ENCODE measurements around the gene TACSTD2. TPM values are rescaled to one million over a fixed set of nuclear protein-coding genes. Genes with fewer than 3 reads are reported as not detected.

TACSTD2 gene
- total RNA-seq, 1 experiment from 2014 or later: not detected

DNA sequence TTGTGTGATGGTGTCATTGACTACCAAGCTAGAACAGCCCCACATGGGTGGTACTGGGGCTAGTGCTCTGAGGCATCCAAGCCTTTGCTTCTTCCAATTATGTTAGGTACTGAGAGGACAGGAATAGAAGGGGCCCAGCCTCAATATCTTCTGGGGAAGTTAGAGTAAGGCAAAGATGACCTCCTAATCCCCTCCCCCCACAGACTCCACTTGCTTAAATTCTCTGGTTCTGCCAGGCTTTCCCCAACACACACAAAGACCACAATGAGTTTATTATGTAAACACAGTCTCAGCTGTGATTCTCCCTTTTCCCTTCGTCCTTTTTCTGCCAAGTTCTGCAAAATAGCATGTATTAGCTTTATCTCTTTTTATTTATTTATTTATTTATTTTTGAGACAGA, 3.1 kb upstream of the TACSTD2 start:
- intact Hi-C loops (cut with micrococcal nuclease; ENCODE audit: unreplicated experiment): no loop called here
- ChIA-PET POLR2A (ENCODE audit: low non-redundant PET) (no interaction called here), CTCF (no interaction called here)
- Histone ChIP-seq H3K4me3 (ENCODE audit: low read depth, low read length, poor library complexity, severe bottlenecking) (no peak overlapping the region), H3K36me3 (ENCODE audit: insufficient read depth, low read length, poor library complexity, severe bottlenecking) (no peaks in the 10 kb centered on the region), H3K9me3 (ENCODE audit: low read depth, low read length, poor library complexity, severe bottlenecking) (no peaks in the 10 kb centered on the region), H3K27ac (ENCODE audit: low read depth, low read length, poor library complexity, severe bottlenecking) (no peak overlapping the region), H3K4me1 (ENCODE audit: insufficient read depth, low read length, poor library complexity, severe bottlenecking) (peaks cover 3% of the 10 kb centered on the region), H3K27me3 (replicated peaks; ENCODE audit: insufficient read depth, low read depth, low read length, poor library complexity) (peaks cover 32% of the 10 kb centered on the region)
- DNase-seq (ENCODE audit: low spot score): no peak
- BruUV-seq (replicated peaks): no TSS peak
- TF ChIP-seq EZH2 (IDR thresholded peaks at IDR 0.05; ENCODE audit: borderline replicate concordance, low read depth, low read length, poor library complexity, severe bottlenecking): no peak
- TF ChIP-seq CTCF (conservative IDR thresholded peaks at IDR 0.05; ENCODE audit: low read depth, low read length): no peak

DNA sequence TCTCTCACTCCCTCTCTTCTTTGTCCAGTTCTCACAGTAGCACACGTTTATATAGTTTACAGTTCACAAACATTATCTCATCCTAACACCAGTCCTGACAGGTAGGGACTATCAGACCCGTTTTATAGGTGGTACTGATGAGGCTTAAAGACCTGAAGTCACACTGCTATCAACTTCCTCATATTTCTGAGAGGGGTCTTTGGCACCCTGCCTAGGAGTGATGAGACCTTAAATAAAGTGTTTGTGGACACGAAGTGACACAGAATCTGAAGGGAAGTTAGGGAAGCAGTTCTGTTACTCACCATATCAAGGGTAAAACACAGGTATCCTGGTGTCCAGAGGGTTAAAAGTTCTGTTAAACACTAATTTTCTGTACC, 590 bp upstream of the TACSTD2 start:
- no peak overlapping the region for H3K27ac ChIP-seq (ENCODE audit: low read depth, low read length, poor library complexity, severe bottlenecking)
- POLR2A ChIA-PET (ENCODE audit: low non-redundant PET): no interaction called here
- H3K27me3 ChIP-seq (replicated peaks; ENCODE audit: insufficient read depth, low read depth, low read length, poor library complexity): peaks cover 56% of the 10 kb centered on the region
- H3K9me3 ChIP-seq (ENCODE audit: low read depth, low read length, poor library complexity, severe bottlenecking): no peaks in the 10 kb centered on the region
- no TSS peak for BruUV-seq (replicated peaks)
- intact Hi-C loops (cut with micrococcal nuclease; ENCODE audit: unreplicated experiment): no loop called here
- no peaks in the 10 kb centered on the region for H3K36me3 ChIP-seq (ENCODE audit: insufficient read depth, low read length, poor library complexity, severe bottlenecking)
- H3K4me3 ChIP-seq (ENCODE audit: low read depth, low read length, poor library complexity, severe bottlenecking): no peak overlapping the region
- CTCF ChIA-PET: no interaction called here
- TF ChIP-seq CTCF (conservative IDR thresholded peaks at IDR 0.05; ENCODE audit: low read depth, low read length) (no peak), EZH2 (IDR thresholded peaks at IDR 0.05; ENCODE audit: borderline replicate concordance, low read depth, low read length, poor library complexity, severe bottlenecking) (no peak)
- H3K4me1 ChIP-seq (ENCODE audit: insufficient read depth, low read length, poor library complexity, severe bottlenecking): no peaks in the 10 kb centered on the region
- no peak for DNase-seq (ENCODE audit: low spot score)

GRCh38 chr1:58576325-58576726, 726 bp downstream of the TACSTD2 start:
- no peak overlapping the region for H3K27ac ChIP-seq (ENCODE audit: low read depth, low read length, poor library complexity, severe bottlenecking)
- no peaks in the 10 kb centered on the region for H3K4me1 ChIP-seq (ENCODE audit: insufficient read depth, low read length, poor library complexity, severe bottlenecking)
- POLR2A ChIA-PET (ENCODE audit: low non-redundant PET): no interaction called here
- H3K9me3 ChIP-seq (ENCODE audit: low read depth, low read length, poor library complexity, severe bottlenecking): no peaks in the 10 kb centered on the region
- TF ChIP-seq EZH2 (IDR thresholded peaks at IDR 0.05; ENCODE audit: borderline replicate concordance, low read depth, low read length, poor library complexity, severe bottlenecking) (peak; percentile 87), CTCF (conservative IDR thresholded peaks at IDR 0.05; ENCODE audit: low read depth, low read length) (no peak)
- no peak for DNase-seq (ENCODE audit: low spot score)
- no TSS peak for BruUV-seq (replicated peaks)
- peaks cover 69% of the 10 kb centered on the region for H3K27me3 ChIP-seq (replicated peaks; ENCODE audit: insufficient read depth, low read depth, low read length, poor library complexity)
- H3K4me3 ChIP-seq (ENCODE audit: low read depth, low read length, poor library complexity, severe bottlenecking): no peak overlapping the region
- intact Hi-C loops (cut with micrococcal nuclease; ENCODE audit: unreplicated experiment): no loop called here
- CTCF ChIA-PET: no interaction called here
- H3K36me3 ChIP-seq (ENCODE audit: insufficient read depth, low read length, poor library complexity, severe bottlenecking): no peaks in the 10 kb centered on the region
